HepG2 (cell line): ENCODE results near the gene MRPL20. TPM values are rescaled to one million over a fixed set of nuclear protein-coding genes. Genes with fewer than 3 reads are reported as not detected.

Experiments used
- ATAC-seq: fragments of 200-7000 bp; cut with Tn5 transposase; 3 replicates; pipeline ENCODE4 v1.9.1; 2020; ENCODE audit warnings: mild to moderate bottlenecking, moderate library complexity
- BruUV-seq: library from RNA; stranded (reverse); fragments of 400-500 nt; replicated peaks from 2 replicates; lab custom pipeline; 2021; lab: Mats Ljungman, UMichigan
- CTCF ChIA-PET: fragments of 300-600 bp; formaldehyde crosslinking; extraction: SDS; loops from one replicate; lab custom pipeline; 2021; ENCODE audit warnings: low total read pairs, inconsistent platforms, low intra/inter-chr PET ratio; lab: Yijun Ruan, JAX
- POLR2A ChIA-PET: fragments of 350-600 bp; sonication (Branson Sonifier 250); formaldehyde crosslinking; loops from one replicate; lab custom pipeline; 2020; ENCODE audit warnings: antibody characterized with exemption, inconsistent platforms; lab: Yijun Ruan, JAX
- DNase-seq: peaks from one replicate; pipeline ENCODE4 v3.0.0-alpha.2; 2015; ENCODE audit warnings: low spot score
- FAIRE-seq: peaks from 3 replicates; lab custom pipeline; 2011; peaks lifted over from hg19 to GRCh38; lab: Jason Lieb, UNC
- H2AFZ ChIP-seq: one replicate; pipeline ENCODE4 v1.6.1; 2011; ENCODE audit warnings: low read length, inconsistent platforms
- H3K27ac ChIP-seq: fragments of 300-600 bp; 3 replicates; pipeline ENCODE4 v1.8.0; 2011; ENCODE audit warnings: mixed run types, mild to moderate bottlenecking, mixed read lengths, low read length, inconsistent platforms; ENCODE audit not compliant: insufficient read depth; ENCODE audit errors: extremely low read length
- H3K27me3 ChIP-seq, 2 experiments: fragments of 200-600 bp in 1 of 2; 2 replicates in 1 of 2; 3 replicates in 1 of 2; pipeline versions ENCODE4 v1.6.0 to v1.8.0; 2011; ENCODE audit warnings: low read length in 2 of 2, mild to moderate bottlenecking in 2 of 2, moderate library complexity in 2 of 2, inconsistent platforms in 1 of 2; ENCODE audit not compliant: insufficient read depth in 2 of 2, control insufficient read depth in 1 of 2
- H3K36me3 ChIP-seq, 2 experiments: fragments of 200-600 bp in 1 of 2; replicated peaks in 1 of 2; 2 replicates in 1 of 2; 3 replicates in 1 of 2; pipeline versions ENCODE4 v1.5.1 to v1.8.0; 2011; ENCODE audit warnings: low read length in 2 of 2, inconsistent platforms in 1 of 2; ENCODE audit not compliant: insufficient read depth in 2 of 2, control insufficient read depth in 1 of 2
- H3K4me1 ChIP-seq: 2 replicates; pipeline ENCODE4 v1.5.1; 2012; ENCODE audit warnings: low read length, inconsistent platforms; ENCODE audit not compliant: insufficient read depth
- H3K4me2 ChIP-seq: 2 replicates; pipeline ENCODE4 v1.6.0; 2011; ENCODE audit warnings: low read depth, low read length, inconsistent platforms
- H3K4me3 ChIP-seq, 3 experiments: fragments of 200-600 bp in 1 of 3; sonication (generic), shearing (Covaris generic) in 1 of 3; replicated peaks in 1 of 3; 2 replicates each; pipeline ENCODE4 v1.5.1; 2011 to 2016; ENCODE audit warnings: low read length in 3 of 3, inconsistent platforms in 2 of 3, low read depth in 2 of 3, mild to moderate bottlenecking in 2 of 3, control low read depth in 1 of 3, mixed read lengths in 1 of 3; ENCODE audit not compliant: insufficient read depth in 1 of 3
- H3K79me2 ChIP-seq: one replicate; pipeline ENCODE4 v1.6.1; 2011; ENCODE audit warnings: low read length, inconsistent platforms; ENCODE audit not compliant: insufficient read depth
- H3K9ac ChIP-seq: 2 replicates; pipeline ENCODE4 v1.6.0; 2011; ENCODE audit warnings: mild to moderate bottlenecking, low read depth, low read length, inconsistent platforms; ENCODE audit not compliant: insufficient read depth
- H3K9me3 ChIP-seq: 2 replicates; pipeline ENCODE4 v1.5.1; 2012; ENCODE audit warnings: mild to moderate bottlenecking, low read length
- H4K20me1 ChIP-seq: 2 replicates; pipeline ENCODE4 v1.6.0; 2011; ENCODE audit warnings: inconsistent platforms, mild to moderate bottlenecking, low read length, moderate library complexity; ENCODE audit not compliant: insufficient read depth
- HIVEP1 ChIP-seq: sonication (generic); formaldehyde crosslinking; IDR thresholded peaks from 2 replicates; pipeline ENCODE4 v1.4.0; 2020; ENCODE audit warnings: mild to moderate bottlenecking, missing genetic modification reagents
- PAX8 ChIP-seq: sonication (generic); formaldehyde crosslinking; IDR thresholded peaks from 2 replicates; pipeline ENCODE4 v1.8.0; 2022; ENCODE audit warnings: mild to moderate bottlenecking, missing genetic modification reagents, borderline replicate concordance
- SMARCE1 ChIP-seq: fragments of 450-650 bp; IDR thresholded peaks from 2 replicates; pipeline ENCODE4 v1.6.1; 2017; ENCODE audit warnings: borderline replicate concordance
- THAP9 ChIP-seq: sonication (generic); formaldehyde crosslinking; IDR thresholded peaks from 2 replicates; pipeline ENCODE4; 2020; ENCODE audit warnings: missing genetic modification reagents, mild to moderate bottlenecking, borderline replicate concordance
- TP53 ChIP-seq: sonication (generic); formaldehyde crosslinking; conservative IDR thresholded peaks from 2 replicates; pipeline ENCODE4 v1.4.0; 2020; ENCODE audit warnings: missing genetic modification reagents
- ZBTB38 ChIP-seq: sonication (generic); formaldehyde crosslinking; IDR thresholded peaks from 2 replicates; pipeline ENCODE4 v1.5.1; 2020; ENCODE audit warnings: mild to moderate bottlenecking, missing genetic modification reagents
- ZNF264 ChIP-seq: sonication (generic); formaldehyde crosslinking; IDR thresholded peaks from 2 replicates; pipeline ENCODE4 v1.4.0; 2020; ENCODE audit warnings: missing genetic modification reagents
- ZNF292 ChIP-seq: sonication (generic); formaldehyde crosslinking; IDR thresholded peaks from 2 replicates; pipeline ENCODE4 v1.8.1; 2022; ENCODE audit warnings: mild to moderate bottlenecking, low read depth, missing genetic modification reagents, borderline replicate concordance
- ZNF343 ChIP-seq: sonication (generic); formaldehyde crosslinking; IDR thresholded peaks from 2 replicates; pipeline ENCODE4 v1.4.0; 2020; ENCODE audit warnings: mild to moderate bottlenecking, missing genetic modification reagents
- WGBS: methylation state at CpG from one replicate; pipeline ENCODE4 v1.1.6; 2017; ENCODE audit warnings: low lambda C conversion rate; 5-methylcytosine and 5-hydroxymethylcytosine counted together
- in situ Hi-C: cut with HindIII; loops from 2 replicates; pipeline ENCODE4 v1.10.0; 2017; ENCODE audit warnings: low pct_unique_long_range_greater_than_20kb; ENCODE audit not compliant: extremely low pct_ligation_motif_present
- intact Hi-C: fragments of 100-400 bp; cut with micrococcal nuclease; formaldehyde crosslinking; loops from one replicate; pipeline ENCODE4 v1.10.0; 2022; ENCODE audit not compliant: unreplicated experiment
- polyA plus RNA-seq, 8 experiments: library from polyadenylated mRNA; depleted of rRNA in 3 of 8; stranded (reverse) in 7 of 8; unstranded in 1 of 8; fragments of >200 nt; fragmentation: Illumina TruSeq in 4 of 8; extraction: Trizol in 4 of 8; gene quantifications; 2 replicates each; pipeline versions ENCODE4 v1.2.1 to v1.2.3, GENCODE V29; 2011 to 2016; ENCODE audit warnings: low read depth in 4 of 8, missing spikeins in 1 of 8, mixed read lengths in 1 of 8; ENCODE audit not compliant: insufficient read depth in 1 of 8
- total RNA-seq, 5 experiments: library from RNA; depleted of rRNA; stranded (reverse); fragments of >200 nt; fragmentation: Illumina TruSeq; extraction: Trizol; gene quantifications; 2 replicates each; pipeline ENCODE4 v1.2.3, GENCODE V29; 2016; ENCODE audit warnings: low read depth in 1 of 5

MRPL20 gene
- total and polyA plus RNA-seq, 2 of the 13 experiments (the other 11 are each of a cell fraction or from before 2014, with no cell fraction given) = 59.2 to 127 TPM

- FAIRE-seq = no peak
- H3K9ac ChIP-seq = peak overlapping the region; percentile 79; the same call in 1 of the 2 replicates
- H3K9me3 ChIP-seq = no peaks in the 10 kb centered on the region
- WGBS = 68% methylated on average over 3 of the region's 7 CpGs
- CTCF ChIA-PET = no interaction called here
- peak overlapping the region; percentile 13 for H3K27ac ChIP-seq
- H3K4me1 ChIP-seq = peaks cover 65% of the 10 kb centered on the region
- no peak overlapping the region for H2AFZ ChIP-seq
- H4K20me1 ChIP-seq = no peaks in the 10 kb centered on the region
- POLR2A ChIA-PET = interaction anchor here (0.8 to 3.5 kb wide), 6 partner anchors 10 to 89 kb away, joined by 3 to 126 read pairs (median 26); partner anchors contain the start of genes ATAD3A, AURKAIP1, MRPL20 and VWA1
- intact Hi-C loops = no loop called here
- no peaks in the 10 kb centered on the region; a peak in 1 of 5 replicates for H3K27me3 ChIP-seq
- H3K4me2 ChIP-seq = peak overlapping the region; percentile 97; the same call in 1 of the 2 replicates
- no peaks in the 10 kb centered on the region for H3K36me3 ChIP-seq
- DNase-seq = no peak
- ATAC-seq = no peak
- peaks cover 12% of the 10 kb centered on the region for H3K79me2 ChIP-seq
- peak overlapping the region in 1 of 3 experiments; percentile 70; a peak in 3 of 6 replicates for H3K4me3 ChIP-seq
- no TSS peak for BruUV-seq
- in situ Hi-C loops = no loop called here
- TF ChIP-seq ZNF292 (CRISPR knock-in tag) = no peak
- TF ChIP-seq HIVEP1 (CRISPR knock-in tag) = no peak
- TF ChIP-seq PAX8 (CRISPR knock-in tag) = no peak
- peak; percentile 47; the same call in 1 of the 2 replicates for TF ChIP-seq ZBTB38 (CRISPR knock-in tag)
- TF ChIP-seq THAP9 (CRISPR knock-in tag) = no peak
- no peak for TF ChIP-seq TP53 (CRISPR knock-in tag)
- TF ChIP-seq ZNF264 (CRISPR knock-in tag) = no peak
- TF ChIP-seq SMARCE1 = no peak
- no peak for TF ChIP-seq ZNF343 (CRISPR knock-in tag)
- TF ChIP-seq, all 625 proteins: peak for 1
Observed at GRCh38 chr1:1421907-1422464, 14.9 kb upstream of the MRPL20 start.
